Esophagus squamous epithelium (tissue), 4 donors: Measurements from ENCODE around the gene HNRNPM.

ENCODE experiments used
- CTCF ChIP-seq, 6 experiments: fragments of 450-650 bp in 4 of 6; fragments of 200-600 bp in 2 of 6; sonication (generic) in 2 of 6; IDR thresholded peaks; one replicate each; pipeline ENCODE4 v1.5.1; 2016 to 2019; ENCODE audit warnings: antibody characterized with exemption in 6 of 6, mild to moderate bottlenecking in 4 of 6, moderate library complexity in 4 of 6
- POLR2A ChIP-seq, 4 donors: fragments of 450-650 bp; IDR thresholded peaks; one replicate each; pipeline ENCODE4 v1.6.1; 2017; ENCODE audit warnings: antibody characterized with exemption in 4 of 4, mild to moderate bottlenecking in 4 of 4, moderate library complexity in 3 of 4

GRCh38 chr19:8398311-8398771 is 46.4 kb upstream of the HNRNPM start:
- TF ChIP-seq POLR2A (IDR thresholded peaks at IDR 0.05) = no peak
- TF ChIP-seq CTCF (IDR thresholded peaks at IDR 0.05) = no peak
